GM23338 (cell line): Measurements from ENCODE around the gene SCAND1. TPM values are rescaled to one million over a fixed set of nuclear protein-coding genes. Genes with fewer than 3 reads are reported as not detected.

Experiments
- ATAC-seq: fragments of 200-7000 bp; cut with Tn5 transposase; 3 replicates; pipeline ENCODE4 v1.9.1; 2020
- DNase-seq: peaks from one replicate; pipeline ENCODE4 v3.0.0-alpha.2; 2015; ENCODE audit warnings: low spot score
- H2AFZ ChIP-seq: fragments of 200-600 bp; sonication (generic); 2 replicates; pipeline ENCODE4 v1.8.0; 2016; ENCODE audit warnings: antibody characterized with exemption, mild to moderate bottlenecking, moderate library complexity
- H3F3A ChIP-seq: fragments of 200-600 bp; sonication (generic); replicated peaks from 2 replicates; pipeline ENCODE4 v1.8.0; 2017; ENCODE audit warnings: antibody characterized with exemption, mixed run types, low read depth
- H3K27ac ChIP-seq: fragments of 200-600 bp; sonication (generic); 2 replicates; pipeline ENCODE4 v1.6.1; 2016; ENCODE audit warnings: low read depth
- H3K27me3 ChIP-seq: fragments of 200-600 bp; sonication (generic); 2 replicates; pipeline ENCODE4 v1.8.0; 2016; ENCODE audit warnings: mild to moderate bottlenecking, mixed run types, moderate library complexity; ENCODE audit not compliant: insufficient read depth
- H3K36me3 ChIP-seq: fragments of 200-600 bp; sonication (generic); 2 replicates; pipeline ENCODE4 v1.8.0; 2016; ENCODE audit warnings: mild to moderate bottlenecking; ENCODE audit not compliant: insufficient read depth
- H3K4me1 ChIP-seq: fragments of 200-600 bp; sonication (generic); 2 replicates; pipeline ENCODE4 v1.8.0; 2016; ENCODE audit warnings: mild to moderate bottlenecking, moderate library complexity; ENCODE audit not compliant: insufficient read depth
- H3K4me2 ChIP-seq: fragments of 200-600 bp; sonication (generic); 2 replicates; pipeline ENCODE4 v1.7.1; 2017; ENCODE audit warnings: mixed run types
- H3K4me3 ChIP-seq: fragments of 200-600 bp; sonication (generic); 2 replicates; pipeline ENCODE4 v1.6.1; 2016; ENCODE audit warnings: mixed run types
- H3K79me2 ChIP-seq: fragments of 200-600 bp; sonication (generic); replicated peaks from 2 replicates; pipeline ENCODE4 v1.8.0; 2017; ENCODE audit warnings: mild to moderate bottlenecking; ENCODE audit not compliant: insufficient read depth
- H3K9me2 ChIP-seq: fragments of 200-600 bp; sonication (generic); 2 replicates; pipeline ENCODE4 v1.8.0; 2017; ENCODE audit not compliant: insufficient read depth
- H4K20me1 ChIP-seq: fragments of 200-600 bp; sonication (generic); replicated peaks from 2 replicates; pipeline ENCODE4 v1.8.0; 2017; ENCODE audit warnings: mild to moderate bottlenecking; ENCODE audit not compliant: insufficient read depth
- H3K27ac Mint-ChIP-seq: 2 replicates; pipeline ENCODE4 v1.8.0; 2020; ENCODE audit warnings: inconsistent platforms, mild to moderate bottlenecking, moderate library complexity, mixed read lengths
- H3K27me3 Mint-ChIP-seq: 3 replicates; pipeline ENCODE4 v1.8.0; 2022; ENCODE audit warnings: low read depth, mild to moderate bottlenecking, moderate library complexity, mixed read lengths, inconsistent platforms; ENCODE audit not compliant: insufficient read depth, poor library complexity
- H3K36me3 Mint-ChIP-seq: 3 replicates; pipeline ENCODE4 v1.8.0; 2021; ENCODE audit warnings: low read depth, mild to moderate bottlenecking, inconsistent platforms, moderate library complexity, mixed read lengths
- H3K4me1 Mint-ChIP-seq: 3 replicates; pipeline ENCODE4 v1.8.0; 2020; ENCODE audit warnings: mild to moderate bottlenecking, inconsistent platforms, mixed read lengths
- H3K4me3 Mint-ChIP-seq: 3 replicates; pipeline ENCODE4 v1.8.0; 2021; ENCODE audit warnings: moderate library complexity, mild to moderate bottlenecking, inconsistent platforms, mixed read lengths
- H3K9me3 Mint-ChIP-seq: 3 replicates; pipeline ENCODE4 v1.8.0; 2020; ENCODE audit warnings: moderate library complexity, mild to moderate bottlenecking, inconsistent platforms, mixed read lengths
- CTCF ChIP-seq, 2 experiments: fragments of 200-600 bp in 1 of 2; sonication (generic) in 1 of 2; conservative IDR thresholded peaks; 2 replicates each; pipeline versions ENCODE4 v1.5.1 to v1.6.1; 2016 to 2017; ENCODE audit warnings: antibody characterized with exemption in 2 of 2, low read depth in 2 of 2, mild to moderate bottlenecking in 2 of 2, moderate library complexity in 1 of 2
- ETS1 ChIP-seq: IDR thresholded peaks from 2 replicates; pipeline ENCODE4 v1.6.1; 2016; ENCODE audit warnings: antibody characterized with exemption
- NANOG ChIP-seq: IDR thresholded peaks from 2 replicates; pipeline ENCODE4 v1.6.1; 2016; ENCODE audit warnings: antibody characterized with exemption, borderline replicate concordance
- ZNF462 ChIP-seq: fragments of 250-450 bp; sonication (Bioruptor Pico); IDR thresholded peaks from 2 replicates; pipeline ENCODE4 v1.5.0; 2020; ENCODE audit warnings: mild to moderate bottlenecking, moderate library complexity
- polyA plus RNA-seq: library from polyadenylated mRNA; unstranded; fragments of >200 nt; fragmentation: Nextera tagmentation; extraction: Ambion mirVana; gene quantifications from 2 replicates; pipeline ENCODE4 v1.2.1, GENCODE V29; 2016
- total RNA-seq: library from RNA; depleted of rRNA; stranded (reverse); fragments of >200 nt; shearing (Covaris generic); gene quantifications from 2 replicates; pipeline ENCODE4 v1.2.3, GENCODE V29; 2014

SCAND1 gene
- total and polyA plus RNA-seq, 2 experiments from 2014 or later = 118 to 245 TPM

GRCh38 chr20:35917077-35917476 is 37.2 kb downstream of the SCAND1 start (continued):
- TF ChIP-seq ZNF462 (no peak), ETS1 (no peak)

GRCh38 chr20:35912881-35913280 is 41.4 kb downstream of the SCAND1 start:
- Histone ChIP-seq H3K4me2 (no peak overlapping the region), H4K20me1 (no peaks in the 10 kb centered on the region; the same call in 1 of the 2 replicates), H3K27ac (no peak overlapping the region), H3K27me3 (no peaks in the 10 kb centered on the region), H3K4me1 (peaks cover 5% of the 10 kb centered on the region), H3K4me3 (no peak overlapping the region), H2AFZ (no peak overlapping the region), H3K36me3 (peaks cover 20% of the 10 kb centered on the region), H3K9me2 (no peaks in the 10 kb centered on the region), H3K79me2 (no peaks in the 10 kb centered on the region), H3F3A (no peaks in the 10 kb centered on the region)
- H3K4me1 Mint-ChIP-seq = peaks cover 12% of the 10 kb centered on the region
- DNase-seq (no peak), ATAC-seq (no peak)
- H3K27ac Mint-ChIP-seq = no peak overlapping the region
- peaks cover 8% of the 10 kb centered on the region for H3K27me3 Mint-ChIP-seq
- no peaks in the 10 kb centered on the region for H3K9me3 Mint-ChIP-seq
- H3K36me3 Mint-ChIP-seq = peaks cover 33% of the 10 kb centered on the region
- H3K4me3 Mint-ChIP-seq = no peak overlapping the region
- TF ChIP-seq ZNF462 (no peak), CTCF (conservative IDR thresholded peaks at IDR 0.05; ENCODE audit: low read depth in 2 of 2) (no peak), NANOG (no peak)
